RWPE1 (cell line): ENCODE measurements around the gene OSBPL6.

ENCODE experiments used
- CTCF ChIA-PET: fragments of 350-600 bp; sonication (Branson Sonifier 250); formaldehyde crosslinking; extraction: SDS; loops from one replicate; lab custom pipeline; 2021; lab: Yijun Ruan, JAX
- POLR2A ChIA-PET: fragments of 400-600 bp; formaldehyde crosslinking; extraction: SDS; loops from one replicate; lab custom pipeline; 2020; ENCODE audit warnings: antibody characterized with exemption; ENCODE audit not compliant: low non-redundant PET; lab: Yijun Ruan, JAX
- DNase-seq: peaks from one replicate; pipeline ENCODE4 v3.0.0; 2012; ENCODE audit warnings: low spot score
- H3K27ac ChIP-seq: fragments of 450-650 bp; 2 replicates; pipeline ENCODE4 v1.5.1; 2017
- CTCF ChIP-seq: fragments of 450-650 bp; conservative IDR thresholded peaks from 2 replicates; pipeline ENCODE4 v1.5.1; 2017; ENCODE audit warnings: low read depth, mild to moderate bottlenecking

The OSBPL6 gene

GRCh38 chr2:178219247-178219646 lies 24.9 kb downstream of the OSBPL6 start:
- H3K27ac ChIP-seq = no peak overlapping the region
- no peak for DNase-seq
- no peak for TF ChIP-seq CTCF
- ChIA-PET CTCF (interaction anchor here (0.6 kb wide), 1 partner anchor 19 kb away, joined by 3 read pairs; no protein-coding TSS in a partner anchor), POLR2A (no interaction called here)

DNA sequence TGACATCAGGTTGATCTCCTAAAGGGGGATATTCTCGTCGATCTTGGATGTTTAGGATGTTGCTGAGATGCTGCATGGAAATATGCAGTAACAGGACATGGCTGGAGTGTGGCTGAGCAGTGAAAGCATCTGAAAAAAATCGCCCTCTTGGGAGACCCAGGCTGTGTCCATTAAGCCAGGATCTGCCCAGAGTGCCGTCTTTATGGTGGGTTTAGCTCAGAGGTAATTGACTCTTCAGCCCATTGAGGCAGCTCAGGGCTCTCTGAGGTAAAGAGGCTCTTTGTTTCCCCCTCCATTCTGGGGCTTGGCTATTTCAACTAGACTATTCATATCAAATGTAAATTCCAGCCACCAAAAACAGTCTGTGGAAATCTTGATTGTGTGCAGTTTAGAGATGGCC lies 26.5 kb downstream of the OSBPL6 start:
- DNase-seq = no peak
- TF ChIP-seq CTCF = no peak
- ChIA-PET POLR2A (no interaction called here), CTCF (interaction anchor here (0.6 kb wide), 3 partner anchors 10 to 109 kb away, joined by 3 to 4 read pairs (median 4); partner anchors contain the start of gene RBM45)
- H3K27ac ChIP-seq = no peak overlapping the region

- TF ChIP-seq CTCF = no peak
- DNase-seq = no peak
- H3K27ac ChIP-seq = no peak overlapping the region
- ChIA-PET POLR2A (no interaction called here), CTCF (interaction anchor here (0.6 kb wide), 2 partner anchors 11 to 110 kb away, joined by 3 to 4 read pairs; partner anchors contain the start of gene RBM45)
Measured at GRCh38 chr2:178221556-178221955, 27.2 kb downstream of the OSBPL6 start.

GRCh38 chr2:178223806-178224205 lies 29.5 kb downstream of the OSBPL6 start:
- no peak for TF ChIP-seq CTCF
- DNase-seq = no peak
- ChIA-PET POLR2A (no interaction called here), CTCF (no interaction called here)
- H3K27ac ChIP-seq = no peak overlapping the region

GRCh38 chr2:178225006-178225805 lies 30.9 kb downstream of the OSBPL6 start:
- no peak overlapping the region for H3K27ac ChIP-seq
- ChIA-PET CTCF (no interaction called here), POLR2A (no interaction called here)
- no peak for TF ChIP-seq CTCF
- no peak for DNase-seq

GRCh38 chr2:178227187-178227586 lies 32.9 kb downstream of the OSBPL6 start:
- no peak overlapping the region for H3K27ac ChIP-seq
- TF ChIP-seq CTCF = no peak
- ChIA-PET CTCF (no interaction called here), POLR2A (no interaction called here)
- peak; percentile 21 for DNase-seq
